Large intestine (tissue), 3 donors: ENCODE measurements around the gene MAP7D3. TPM values are rescaled to one million over a fixed set of nuclear protein-coding genes. Genes with fewer than 3 reads are reported as not detected.

Experiments
- DNase-seq, 2 donors: peaks; one replicate each; pipeline versions ENCODE4 v3.0.0 to v3.0.0-alpha.2; 2013
- H3K27ac ChIP-seq: one replicate; pipeline ENCODE4 v1.5.1; 2013; ENCODE audit warnings: low read length
- H3K27me3 ChIP-seq: 2 replicates; pipeline ENCODE4 v1.6.1; 2013; ENCODE audit warnings: low read length; ENCODE audit not compliant: control insufficient read depth, insufficient read depth
- H3K36me3 ChIP-seq: 2 replicates; pipeline ENCODE4 v1.6.1; 2013; ENCODE audit warnings: low read length; ENCODE audit not compliant: control insufficient read depth, insufficient read depth
- H3K4me1 ChIP-seq: one replicate; pipeline ENCODE4 v1.6.1; 2013; ENCODE audit warnings: low read length; ENCODE audit not compliant: control insufficient read depth, insufficient read depth
- H3K4me3 ChIP-seq: one replicate; pipeline ENCODE4 v1.5.1; 2013; ENCODE audit warnings: low read length
- H3K9me3 ChIP-seq: one replicate; pipeline ENCODE4 v1.6.1; 2013; ENCODE audit warnings: mild to moderate bottlenecking, low read depth, low read length, moderate library complexity; ENCODE audit not compliant: control insufficient read depth
- WGBS: methylation state at CpG from one replicate; pipeline ENCODE4 v1.1.5; 2013; ENCODE audit warnings: low lambda C conversion rate; ENCODE audit not compliant: insufficient coverage; 5-methylcytosine and 5-hydroxymethylcytosine counted together
- polyA plus RNA-seq: library from polyadenylated mRNA; unstranded; fragments of 120-200 nt; gene quantifications from one replicate; pipeline ENCODE4 v1.2.1, GENCODE V29; 2013

MAP7D3 gene
- polyA plus RNA-seq, 1 donor, result 5.5 TPM

- DNase-seq, result no peak
- Histone ChIP-seq H3K27me3 (no peaks in the 10 kb centered on the region), H3K9me3 (no peaks in the 10 kb centered on the region), H3K4me1 (no peaks in the 10 kb centered on the region), H3K4me3 (no peak overlapping the region), H3K27ac (no peak overlapping the region), H3K36me3 (no peaks in the 10 kb centered on the region)
- no CpG with 5 or more reads among the region's 1 CpG for WGBS
Observed at GRCh38 chrX:136269921-136270320, 18.7 kb upstream of the MAP7D3 start.

GRCh38 chrX:136268051-136269048, 17.1 kb upstream of the MAP7D3 start:
- no peaks in the 10 kb centered on the region for H3K36me3 ChIP-seq
- H3K27ac ChIP-seq, result no peak overlapping the region
- no peaks in the 10 kb centered on the region for H3K9me3 ChIP-seq
- H3K27me3 ChIP-seq, result no peaks in the 10 kb centered on the region
- no CpG with 5 or more reads among the region's 5 CpGs for WGBS
- no peak overlapping the region for H3K4me3 ChIP-seq
- DNase-seq, result no peak
- H3K4me1 ChIP-seq, result no peaks in the 10 kb centered on the region

- Histone ChIP-seq H3K27me3 (no peaks in the 10 kb centered on the region), H3K36me3 (no peaks in the 10 kb centered on the region), H3K27ac (no peak overlapping the region), H3K4me3 (no peak overlapping the region), H3K4me1 (no peaks in the 10 kb centered on the region), H3K9me3 (no peaks in the 10 kb centered on the region)
- WGBS, result no CpG with 5 or more reads among the region's 1 CpG
- DNase-seq, result no peak
Observed at GRCh38 chrX:136266828-136267227, 15.6 kb upstream of the MAP7D3 start.

- Histone ChIP-seq H3K4me3 (no peak overlapping the region), H3K27me3 (no peaks in the 10 kb centered on the region), H3K9me3 (no peaks in the 10 kb centered on the region), H3K36me3 (no peaks in the 10 kb centered on the region), H3K4me1 (no peaks in the 10 kb centered on the region), H3K27ac (no peak overlapping the region)
- no CpG with 5 or more reads among the region's 7 CpGs for WGBS
- DNase-seq, result no peak
Observed at GRCh38 chrX:136262812-136263315, 11.7 kb upstream of the MAP7D3 start.

GRCh38 chrX:136262243-136262642, 11.0 kb upstream of the MAP7D3 start:
- DNase-seq, result no peak
- Histone ChIP-seq H3K27ac (no peak overlapping the region), H3K36me3 (no peaks in the 10 kb centered on the region), H3K4me3 (no peak overlapping the region), H3K27me3 (no peaks in the 10 kb centered on the region), H3K4me1 (no peaks in the 10 kb centered on the region), H3K9me3 (no peaks in the 10 kb centered on the region)
- no CpG with 5 or more reads among the region's 5 CpGs for WGBS

- H3K9me3 ChIP-seq, result no peaks in the 10 kb centered on the region
- H3K4me3 ChIP-seq, result no peak overlapping the region
- no peaks in the 10 kb centered on the region for H3K27me3 ChIP-seq
- no peaks in the 10 kb centered on the region for H3K36me3 ChIP-seq
- no peaks in the 10 kb centered on the region for H3K4me1 ChIP-seq
- WGBS, result no CpG with 5 or more reads among the region's 7 CpGs
- no peak overlapping the region for H3K27ac ChIP-seq
- DNase-seq, result no peak
Observed at GRCh38 chrX:136261321-136261720, 10.1 kb upstream of the MAP7D3 start.

GRCh38 chrX:136260776-136261175, 9.6 kb upstream of the MAP7D3 start:
- no peak for DNase-seq
- Histone ChIP-seq H3K9me3 (no peaks in the 10 kb centered on the region), H3K4me1 (no peaks in the 10 kb centered on the region), H3K4me3 (no peak overlapping the region), H3K27me3 (no peaks in the 10 kb centered on the region), H3K27ac (no peak overlapping the region), H3K36me3 (no peaks in the 10 kb centered on the region)

GRCh38 chrX:136259543-136259942, 8.3 kb upstream of the MAP7D3 start:
- no peak overlapping the region for H3K4me3 ChIP-seq
- DNase-seq, result no peak
- no peak overlapping the region for H3K27ac ChIP-seq
- H3K36me3 ChIP-seq, result no peaks in the 10 kb centered on the region
- H3K27me3 ChIP-seq, result no peaks in the 10 kb centered on the region
- no peaks in the 10 kb centered on the region for H3K4me1 ChIP-seq
- H3K9me3 ChIP-seq, result no peaks in the 10 kb centered on the region
- no CpG with 5 or more reads among the region's 4 CpGs for WGBS

- WGBS, result no CpG with 5 or more reads among the region's 1 CpG
- H3K9me3 ChIP-seq, result no peaks in the 10 kb centered on the region
- no peaks in the 10 kb centered on the region for H3K27me3 ChIP-seq
- no peak for DNase-seq
- H3K27ac ChIP-seq, result no peak overlapping the region
- no peaks in the 10 kb centered on the region for H3K4me1 ChIP-seq
- H3K36me3 ChIP-seq, result no peaks in the 10 kb centered on the region
- no peak overlapping the region for H3K4me3 ChIP-seq
Observed at GRCh38 chrX:136258951-136259350, 7.8 kb upstream of the MAP7D3 start.

GRCh38 chrX:136256026-136256425, 4.8 kb upstream of the MAP7D3 start:
- no peak overlapping the region for H3K27ac ChIP-seq
- WGBS, result no CpG with 5 or more reads among the region's 7 CpGs
- H3K4me3 ChIP-seq, result no peak overlapping the region

GRCh38 chrX:136255541-136255940, 4.3 kb upstream of the MAP7D3 start:
- H3K27ac ChIP-seq, result no peak overlapping the region
- no peaks in the 10 kb centered on the region for H3K4me1 ChIP-seq
- no CpG with 5 or more reads among the region's 5 CpGs for WGBS
- no peaks in the 10 kb centered on the region for H3K9me3 ChIP-seq
- H3K36me3 ChIP-seq, result no peaks in the 10 kb centered on the region
- no peak overlapping the region for H3K4me3 ChIP-seq
- no peak for DNase-seq
- H3K27me3 ChIP-seq, result peaks cover 4% of the 10 kb centered on the region

More at GRCh38 chrX:136256026-136256425, 4.8 kb upstream of the MAP7D3 start:
- no peak for DNase-seq
- H3K4me1 ChIP-seq, result no peaks in the 10 kb centered on the region
- H3K27me3 ChIP-seq, result peaks cover 3% of the 10 kb centered on the region
- H3K36me3 ChIP-seq, result no peaks in the 10 kb centered on the region
- no peaks in the 10 kb centered on the region for H3K9me3 ChIP-seq
